GM18909 (cell line): Measurements from ENCODE around the gene P3H2.
"Not testable (repeated sequence)": the region's sequence is repeated elsewhere in the genome, so short reads cannot be mapped to it uniquely, and the experiment has no call there.

Source experiments
- ATAC-seq: cut with Tn5 transposase; IDR thresholded peaks from one replicate; pipeline ENCODE4 v1.9.1; 2021; ENCODE audit warnings: mild to moderate bottlenecking; ENCODE audit not compliant: unreplicated experiment, poor library complexity

P3H2 gene

DNA sequence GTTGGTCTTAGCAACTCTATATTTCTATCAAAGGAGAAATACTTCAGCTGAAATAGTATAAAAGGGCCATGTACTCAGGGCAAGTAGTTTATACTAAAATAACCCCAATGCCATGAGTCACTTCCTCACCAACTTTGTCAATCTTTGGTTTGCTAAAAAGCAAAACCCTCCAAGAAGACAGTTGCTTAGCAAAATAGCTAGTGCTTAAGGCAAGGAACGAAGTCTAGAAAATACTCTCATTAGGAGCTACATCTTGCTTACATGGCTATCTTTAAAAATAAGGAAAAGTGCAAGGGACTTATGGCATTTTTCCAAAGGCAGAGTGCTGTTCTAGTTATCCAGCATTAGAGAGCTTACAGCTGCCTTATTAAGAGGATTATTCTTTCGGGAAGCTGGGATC, 28.4 kb downstream of the P3H2 start:
- ATAC-seq: no peak

DNA sequence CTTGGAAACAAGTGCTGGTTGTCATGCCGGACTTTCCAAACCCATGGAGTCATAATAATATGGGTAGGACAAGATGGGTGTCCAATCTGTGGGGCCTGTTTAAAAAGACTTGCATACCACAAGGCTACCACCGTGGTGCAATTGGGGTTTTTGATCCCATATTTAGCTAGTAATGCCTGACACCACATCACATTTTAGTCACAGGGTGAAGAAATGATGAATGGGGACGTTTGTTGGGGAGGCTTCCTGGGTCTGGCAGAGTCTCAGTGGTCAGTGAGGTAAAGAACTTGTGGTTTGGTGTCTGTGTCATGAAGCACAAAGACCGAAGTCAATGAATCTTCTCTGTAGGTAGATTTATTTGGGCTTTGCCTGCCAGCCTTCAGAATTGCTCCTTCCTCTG, 31.0 kb downstream of the P3H2 start:
- ATAC-seq: peak; percentile 76

DNA sequence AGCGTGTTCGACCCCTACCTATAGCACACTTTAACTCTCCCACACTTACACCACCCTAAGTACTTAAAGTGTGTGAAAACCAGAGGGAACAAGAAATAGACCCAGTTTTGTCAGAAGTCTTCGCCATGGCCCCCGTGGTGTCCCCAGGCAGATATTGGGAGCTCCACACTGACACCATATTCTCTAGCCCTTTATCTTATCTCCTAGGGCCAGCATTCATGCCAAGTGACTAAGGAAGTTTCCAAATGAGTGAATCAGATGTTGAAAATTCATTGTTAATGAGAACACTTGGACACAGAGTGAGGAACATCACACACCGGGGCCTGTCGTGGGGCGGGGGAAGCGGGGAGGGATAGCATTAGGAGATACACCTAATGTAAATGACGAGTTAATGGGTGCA, 31.8 kb downstream of the P3H2 start:
- no peak for ATAC-seq

DNA sequence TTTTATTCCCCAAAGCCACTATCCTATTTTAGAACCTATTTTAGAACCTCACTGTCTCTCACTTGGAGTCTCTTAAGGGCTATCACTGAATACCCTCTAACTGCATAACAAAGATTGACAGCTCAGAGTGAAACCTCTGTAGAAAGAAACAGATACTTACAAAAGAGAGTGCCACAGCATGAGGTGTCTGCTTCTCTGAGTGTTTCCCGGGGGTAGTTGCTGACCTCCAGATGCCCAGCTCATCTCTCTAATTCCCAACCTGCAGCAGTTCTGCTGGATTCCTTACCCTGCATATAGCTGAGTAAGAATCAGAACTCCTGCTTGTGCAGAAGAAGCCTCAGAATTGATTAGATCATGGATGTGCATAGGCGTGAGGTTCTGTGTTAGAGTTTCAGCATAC, 34.5 kb downstream of the P3H2 start:
- no peak for ATAC-seq

DNA sequence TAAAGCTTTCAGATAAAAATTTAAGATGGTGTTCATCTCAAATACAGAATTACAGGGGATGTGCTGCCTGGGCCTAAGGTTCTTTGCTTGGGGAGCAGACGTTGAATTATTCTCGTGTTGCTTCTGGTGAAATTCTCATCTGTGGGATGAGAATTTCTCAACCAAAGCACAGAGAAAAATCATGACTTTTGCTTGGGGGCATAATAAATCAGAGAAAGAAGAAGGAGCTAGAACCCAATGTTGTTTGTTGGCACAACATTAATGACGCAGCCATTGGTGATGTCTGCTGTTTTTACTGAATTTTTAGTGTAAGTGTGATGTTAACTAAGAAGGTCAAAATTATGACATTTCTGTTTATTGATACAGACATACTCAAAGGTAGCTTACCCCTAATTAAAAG, 35.7 kb downstream of the P3H2 start:
- no peak for ATAC-seq

DNA sequence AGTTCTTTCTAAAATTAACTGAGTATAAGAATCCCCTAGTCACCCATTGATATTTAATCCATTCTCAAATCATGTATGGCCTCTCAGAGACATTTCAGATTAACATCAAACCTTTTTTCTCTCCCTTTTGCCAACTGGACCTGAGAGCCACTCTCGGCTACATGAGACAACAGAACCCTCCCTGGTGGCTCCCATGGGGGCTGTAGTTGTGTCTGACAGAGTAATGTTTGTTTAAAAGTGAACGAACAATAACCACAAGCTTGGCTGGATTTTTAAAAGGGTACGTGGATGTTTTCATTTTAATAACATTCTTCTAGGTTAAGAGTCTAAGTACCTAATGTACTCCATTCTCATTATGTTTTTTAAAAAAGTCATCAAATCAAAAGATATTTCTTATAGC, 37.1 kb downstream of the P3H2 start:
- ATAC-seq: no peak

DNA sequence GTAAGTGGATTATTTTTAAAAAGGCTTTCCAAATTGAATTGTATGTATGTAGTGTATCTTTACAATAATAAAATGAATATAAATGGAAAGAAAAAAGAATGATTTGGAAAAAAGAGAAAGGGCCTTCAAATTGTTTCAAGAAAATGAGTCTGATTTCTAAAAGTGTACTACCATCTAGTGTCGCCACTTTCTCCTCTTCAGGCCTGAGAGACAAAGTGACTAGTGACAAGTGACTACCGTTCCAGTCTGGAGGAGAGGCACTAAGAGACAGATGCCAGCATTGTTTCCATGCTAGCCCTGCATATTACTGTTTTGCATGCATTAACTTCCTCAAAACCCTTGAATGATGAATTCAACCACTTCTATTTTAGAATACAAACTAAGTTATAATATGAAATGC, 39.3 kb downstream of the P3H2 start:
- ATAC-seq: no peak

DNA sequence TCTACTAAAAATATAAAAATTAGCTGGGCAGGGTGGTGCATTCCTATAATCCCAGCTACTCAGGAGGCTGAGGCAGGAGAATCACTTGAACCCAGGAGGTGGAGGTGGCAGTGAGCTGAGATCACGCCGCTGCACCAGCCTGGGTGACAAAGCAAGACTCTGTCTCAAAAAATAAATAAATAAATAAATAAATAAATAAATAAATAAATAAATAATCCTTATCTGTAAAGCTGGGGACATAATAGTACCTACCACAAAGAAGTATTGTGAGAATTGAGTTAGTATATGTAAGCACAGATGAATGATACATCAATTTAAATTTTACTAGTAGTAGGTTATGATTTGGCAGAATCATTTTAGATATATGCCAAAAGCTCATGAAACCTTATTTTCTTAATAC, 41.5 kb downstream of the P3H2 start:
- ATAC-seq: not testable (repeated sequence)

DNA sequence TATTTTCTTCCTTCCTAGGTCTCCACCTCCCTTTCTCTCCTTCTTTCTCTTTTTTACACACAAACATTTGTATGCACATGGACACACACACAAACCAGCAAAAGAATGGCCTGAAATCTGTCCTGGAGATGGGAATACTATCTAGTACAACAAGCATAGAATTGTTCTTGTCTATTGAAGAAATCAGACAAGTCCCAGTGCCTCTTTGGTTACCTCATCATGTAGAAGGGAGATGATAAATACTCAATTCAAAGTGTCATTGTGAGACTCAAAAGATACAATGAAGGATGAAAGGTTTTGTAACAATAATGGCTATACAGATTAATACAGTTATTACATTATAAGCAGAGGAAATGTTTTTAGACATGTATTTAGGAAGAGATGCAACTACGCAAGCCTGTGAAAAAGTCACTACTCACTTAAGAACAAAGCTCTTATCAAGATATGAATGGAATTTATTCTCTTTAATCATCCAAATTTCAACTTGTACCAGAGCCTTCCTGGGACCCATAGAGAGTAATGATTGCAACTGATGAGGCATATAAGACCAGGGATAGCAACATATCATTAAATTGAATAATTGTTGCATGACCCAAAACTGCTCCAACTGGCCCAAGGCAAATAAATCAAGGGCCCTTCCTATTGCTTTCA, 43.2 kb downstream of the P3H2 start:
- no peak for ATAC-seq

DNA sequence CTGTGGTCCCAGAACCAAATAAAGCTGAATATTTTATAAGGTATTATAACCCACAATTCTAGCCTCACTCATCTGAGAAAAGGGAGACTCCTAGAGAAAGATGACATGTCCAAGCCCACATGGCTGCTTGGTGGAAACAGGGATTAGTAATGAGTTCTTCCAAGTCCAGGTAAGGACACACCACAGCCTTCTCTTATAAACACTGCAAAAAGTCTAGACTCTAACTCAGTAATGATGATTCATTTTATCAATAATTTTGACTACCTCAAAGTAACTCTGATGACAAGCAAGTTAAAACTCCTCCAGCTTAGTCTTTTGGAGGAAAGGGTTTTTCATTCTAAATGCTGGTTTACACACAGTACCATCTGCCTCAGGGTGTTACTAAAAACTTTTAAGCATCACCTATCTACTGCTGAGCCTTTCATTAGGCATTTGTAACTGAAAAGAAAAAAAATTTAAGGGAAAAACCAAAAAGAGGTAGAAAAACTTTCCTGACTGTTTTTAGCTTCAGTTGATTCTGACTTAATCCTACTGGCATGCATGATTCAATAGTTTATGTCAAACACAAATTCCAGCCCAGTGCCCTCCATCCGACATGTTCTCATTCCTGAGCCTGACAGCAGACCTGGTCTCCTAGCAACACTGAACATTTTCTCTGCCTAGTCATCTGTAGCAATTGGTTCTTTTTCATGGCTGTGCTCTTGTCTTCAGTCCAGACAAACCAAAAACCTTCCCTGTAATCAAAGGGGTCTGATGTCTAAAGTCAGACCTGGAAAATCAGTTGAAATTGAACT, 43.9 kb downstream of the P3H2 start:
- no peak for ATAC-seq

DNA sequence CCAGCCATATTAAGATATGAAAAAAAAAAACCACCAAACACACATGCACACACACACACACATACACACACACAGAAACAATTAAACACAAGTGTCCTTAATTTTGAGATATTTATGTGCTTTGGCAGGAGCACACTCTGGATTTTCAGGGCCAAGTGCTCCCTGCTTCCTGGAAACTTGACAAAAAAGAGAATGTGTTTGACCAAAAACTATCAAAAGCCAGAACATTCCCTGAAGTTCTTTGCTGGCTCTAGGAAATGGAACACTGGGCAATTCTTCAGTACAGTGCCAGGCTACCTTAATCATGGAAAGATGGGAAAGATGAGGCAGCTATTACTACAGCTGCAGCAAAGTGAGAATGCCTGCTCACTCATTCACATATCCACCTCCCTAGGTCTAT, 44.6 kb downstream of the P3H2 start:
- ATAC-seq: no peak

DNA sequence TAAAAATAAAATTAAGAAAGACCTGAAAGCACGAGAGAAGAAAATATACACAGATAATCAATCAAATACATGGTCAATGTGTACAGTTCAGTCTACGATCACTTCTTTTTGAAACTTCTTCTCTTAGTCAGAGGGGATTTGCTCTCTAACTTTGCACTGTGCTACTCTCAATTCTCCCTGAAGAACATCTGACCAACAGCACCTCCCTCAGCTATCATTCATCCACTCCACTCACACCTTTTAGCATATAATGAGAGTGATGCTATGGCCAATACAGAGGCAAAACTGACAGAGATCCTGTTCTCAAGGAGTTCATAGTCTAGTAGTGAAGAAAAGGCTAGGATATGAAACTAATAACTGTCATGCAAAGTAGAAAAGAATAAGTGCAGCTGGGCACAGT, 45.9 kb downstream of the P3H2 start:
- no peak for ATAC-seq

DNA sequence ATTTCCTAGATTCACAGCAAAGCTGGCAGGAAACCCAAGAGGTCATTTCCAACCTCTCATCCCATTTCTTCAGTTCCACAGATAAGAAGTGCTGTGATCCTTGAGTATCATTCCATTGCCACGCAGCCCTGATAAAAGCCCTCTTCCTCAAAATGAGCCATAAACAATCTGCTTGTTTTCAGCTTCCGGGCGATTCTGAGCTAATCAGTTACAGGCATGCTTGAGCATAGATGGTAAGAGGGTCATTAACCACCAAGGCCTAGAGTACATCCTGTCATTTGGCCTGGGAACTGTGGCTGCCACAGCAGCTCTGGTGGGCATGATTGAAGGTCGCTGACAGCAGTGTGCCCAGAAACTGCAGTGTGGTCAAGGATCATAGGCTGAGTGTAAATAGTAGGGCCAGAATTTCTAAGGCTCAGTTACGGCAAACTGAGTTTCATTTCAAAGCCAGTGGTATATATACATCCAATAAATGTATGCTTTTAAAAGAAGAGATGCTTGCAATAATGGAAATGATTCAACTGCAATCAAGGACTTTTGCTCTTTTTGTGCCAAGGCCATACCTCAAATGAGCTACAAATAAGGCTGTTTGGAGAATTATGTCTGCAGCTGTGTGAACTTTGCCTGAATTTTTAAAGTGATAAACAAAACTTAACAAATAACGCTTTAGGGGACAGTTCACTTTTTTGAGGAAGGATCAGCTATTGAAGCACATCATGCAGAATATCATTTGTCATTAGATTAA, 47.3 kb downstream of the P3H2 start:
- ATAC-seq: peak; percentile 91

DNA sequence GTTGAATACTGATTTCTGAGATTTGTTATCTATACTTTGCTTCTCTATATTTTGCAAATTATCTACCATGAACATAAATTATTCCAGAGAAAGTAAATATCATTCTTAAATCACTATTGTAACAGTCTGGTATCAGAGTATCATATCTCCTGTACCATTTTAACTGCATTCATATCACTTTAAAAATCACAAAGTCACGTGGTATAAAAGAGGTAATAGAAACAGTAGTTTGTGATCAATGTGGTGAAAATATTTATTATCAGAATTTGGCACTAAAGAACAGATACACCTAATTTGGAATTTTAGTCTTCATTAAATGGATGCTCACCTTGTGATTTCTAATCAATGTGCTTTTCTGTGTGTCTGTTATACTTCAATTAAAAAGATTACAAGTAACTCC, 47.8 kb downstream of the P3H2 start:
- no peak for ATAC-seq

DNA sequence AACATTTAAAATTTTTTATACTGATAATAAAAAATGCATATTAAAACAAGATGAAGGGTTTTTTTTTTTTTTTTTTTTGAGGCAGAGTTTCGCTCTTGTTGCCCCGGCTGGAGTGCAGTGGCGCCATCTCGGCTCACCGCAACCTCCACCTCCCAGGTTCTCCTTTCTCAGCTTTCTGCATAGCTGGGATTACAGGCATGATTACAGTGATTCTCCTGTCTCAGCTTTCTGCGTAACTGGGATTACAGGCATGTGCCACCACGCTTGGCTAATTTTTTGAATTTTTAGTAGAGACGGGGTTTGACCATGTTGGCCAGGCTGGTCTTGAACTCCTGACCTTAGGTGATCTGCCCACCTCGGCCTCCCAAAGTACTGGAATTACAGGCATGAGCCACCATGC, 48.8 kb downstream of the P3H2 start:
- not testable (repeated sequence) for ATAC-seq

DNA sequence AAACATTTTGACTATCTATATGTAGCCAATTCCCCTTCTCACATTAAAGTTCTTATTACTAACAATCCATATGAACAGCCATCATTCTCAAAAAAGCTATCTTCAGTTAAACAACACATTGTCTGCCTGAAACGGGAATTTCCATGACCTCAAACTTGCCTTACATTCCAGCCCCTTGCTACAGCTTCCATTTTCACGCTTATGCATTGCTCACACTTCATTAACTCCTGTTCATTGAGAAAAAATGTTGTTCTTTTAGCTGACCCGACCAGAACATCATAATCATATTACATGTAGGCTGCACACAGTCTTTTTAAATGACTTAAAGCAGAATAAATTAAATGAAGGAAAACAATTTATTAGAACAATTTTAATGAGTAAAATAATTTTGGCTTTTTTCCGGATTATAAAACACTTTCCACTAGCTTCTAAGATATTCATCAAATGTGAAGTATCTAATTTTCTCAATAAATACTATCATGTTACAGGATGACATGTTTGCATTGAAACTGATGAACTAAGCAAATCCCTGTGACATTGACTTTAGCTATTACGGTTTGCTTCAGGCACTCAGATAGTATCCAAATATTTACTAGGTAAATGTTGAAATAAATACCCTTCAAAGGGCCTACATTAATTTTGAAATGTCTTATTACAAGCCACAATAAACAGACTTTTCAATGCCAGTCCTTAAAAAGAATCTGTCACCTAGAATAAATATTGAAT, 49.9 kb downstream of the P3H2 start:
- no peak for ATAC-seq

DNA sequence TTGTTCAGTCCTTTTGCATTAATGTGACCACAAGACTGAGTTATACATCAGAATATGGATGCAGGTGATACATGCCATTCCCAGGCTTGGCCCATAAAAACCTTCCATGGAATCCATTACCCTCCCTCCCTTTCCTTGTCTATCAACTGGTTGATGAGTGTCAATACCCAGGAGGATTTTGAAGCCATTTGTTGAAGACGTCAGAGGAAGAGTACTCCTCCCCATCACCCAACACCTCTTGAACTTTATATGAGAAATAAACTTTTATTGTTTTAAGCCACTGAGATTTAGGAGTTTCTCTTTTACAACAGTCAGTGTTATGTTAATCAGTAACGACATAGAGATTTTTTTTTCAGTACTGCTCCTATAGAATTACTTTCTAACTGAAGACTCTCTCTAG, 55.5 kb downstream of the P3H2 start:
- ATAC-seq: no peak

DNA sequence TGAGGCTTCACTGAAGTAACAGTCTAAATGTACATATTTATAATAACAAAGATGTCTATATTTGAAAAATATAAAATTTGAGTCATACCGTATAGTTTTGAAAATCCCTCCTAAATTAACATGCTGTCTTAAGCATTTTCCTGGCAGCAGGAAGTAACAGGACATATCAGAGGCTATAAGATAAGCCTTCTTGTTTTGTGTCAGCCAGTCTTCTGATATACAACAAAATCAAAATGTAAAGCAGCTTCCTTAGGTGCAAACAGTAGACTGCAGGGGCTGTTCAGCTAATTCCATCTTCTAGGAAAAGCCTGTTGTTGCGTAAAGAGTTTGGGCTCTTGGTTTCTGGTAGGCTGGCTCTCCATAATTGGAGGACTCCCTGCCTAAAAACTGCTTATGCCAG, 56.0 kb downstream of the P3H2 start:
- no peak for ATAC-seq

DNA sequence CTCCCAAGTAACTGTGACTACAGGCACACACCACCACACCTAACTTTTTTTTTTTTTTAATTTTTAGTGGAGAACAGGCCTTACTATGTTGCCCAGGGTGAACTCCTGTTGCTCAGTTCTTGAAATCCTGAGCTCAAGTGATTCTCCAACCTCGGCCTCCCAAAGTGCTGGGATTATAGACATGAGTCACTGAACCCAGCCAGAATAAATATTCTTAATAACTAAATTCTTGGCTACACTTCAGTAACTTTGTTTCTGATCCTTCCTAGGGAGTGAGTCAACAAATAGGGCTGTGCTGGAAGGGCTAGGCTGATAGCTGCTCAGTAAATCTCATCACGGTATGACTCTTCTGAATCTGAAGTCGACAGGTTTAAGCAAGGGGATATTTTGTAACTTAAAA, 56.6 kb downstream of the P3H2 start:
- no peak for ATAC-seq

DNA sequence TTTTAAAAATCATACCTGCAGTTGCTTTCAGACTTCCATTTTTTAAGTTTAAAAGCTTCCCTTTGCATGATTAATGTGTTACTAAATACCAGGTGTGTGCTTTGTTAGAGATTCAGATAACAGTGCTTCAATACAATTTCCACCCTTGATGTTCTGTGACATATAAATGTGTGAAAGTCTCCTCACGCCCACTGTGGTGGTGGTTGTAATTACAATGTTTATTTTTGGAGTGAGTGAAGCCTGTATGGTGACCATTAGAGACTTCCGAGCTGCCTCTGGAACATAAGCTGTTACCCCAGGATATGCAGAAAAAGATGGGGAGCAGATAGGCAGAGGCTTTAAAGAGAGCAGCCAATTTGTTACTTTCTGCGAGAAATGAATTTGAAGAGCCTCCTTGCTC, 57.2 kb downstream of the P3H2 start:
- ATAC-seq: no peak
